CD4-positive, CD25-positive, alpha-beta regulatory T cell (primary cell): Measurements from ENCODE around the gene RDH13. TPM values are rescaled to one million over a fixed set of nuclear protein-coding genes. Genes with fewer than 3 reads are reported as not detected.

ENCODE experiments used
- ATAC-seq, 2 donors: fragments of 150-1000 bp; cut with Tn5 transposase; one replicate each; pipeline ENCODE4 v1.10.0; 2021; ENCODE audit warnings: low read depth in 2 of 2, moderate number of reproducible peaks in 2 of 2, moderate library complexity in 1 of 2
- DNase-seq, 3 donors: peaks; one replicate each; pipeline versions ENCODE4 v3.0.0 to v3.0.0-alpha.2; 2012 to 2022; ENCODE audit warnings: mixed read lengths in 1 of 3
- H3K27ac ChIP-seq: one replicate; pipeline ENCODE4 v1.7.0; 2013; ENCODE audit warnings: mild to moderate bottlenecking, low read length; ENCODE audit not compliant: insufficient read depth, poor library complexity, severe bottlenecking
- H3K27me3 ChIP-seq: one replicate; pipeline ENCODE4 v1.7.0; 2013; ENCODE audit warnings: low read length; ENCODE audit not compliant: control insufficient read depth, insufficient read depth
- H3K36me3 ChIP-seq: one replicate; pipeline ENCODE4 v1.7.0; 2013; ENCODE audit warnings: mild to moderate bottlenecking, low read length, moderate library complexity; ENCODE audit not compliant: control insufficient read depth, insufficient read depth
- H3K4me1 ChIP-seq: 2 replicates; pipeline ENCODE4 v1.7.0; 2013; ENCODE audit warnings: mild to moderate bottlenecking, low read length; ENCODE audit not compliant: insufficient read depth, control insufficient read depth, poor library complexity, severe bottlenecking
- H3K4me3 ChIP-seq: one replicate; pipeline ENCODE4 v1.7.0; 2013; ENCODE audit warnings: low read depth, mild to moderate bottlenecking, low read length, moderate library complexity
- H3K9me3 ChIP-seq, 2 experiments: 1 replicate in 1 of 2; 2 replicates in 1 of 2; pipeline ENCODE4 v1.7.0; 2013; ENCODE audit warnings: low read length in 2 of 2, mild to moderate bottlenecking in 1 of 2, moderate library complexity in 1 of 2; ENCODE audit not compliant: control insufficient read depth in 2 of 2
- H3K27ac Mint-ChIP-seq, 3 donors: one replicate each; pipeline ENCODE4 v1.8.0; 2020 to 2022; ENCODE audit warnings: mild to moderate bottlenecking in 3 of 3, mixed read lengths in 3 of 3, moderate library complexity in 2 of 3
- H3K27me3 Mint-ChIP-seq: one replicate; pipeline ENCODE4 v1.8.0; 2022; ENCODE audit warnings: mild to moderate bottlenecking, mixed read lengths
- H3K36me3 Mint-ChIP-seq: one replicate; pipeline ENCODE4 v1.8.0; 2020; ENCODE audit warnings: mixed read lengths
- H3K4me1 Mint-ChIP-seq, 4 donors: one replicate each; pipeline ENCODE4 v1.8.0; 2020 to 2022; ENCODE audit warnings: mixed read lengths in 4 of 4, mild to moderate bottlenecking in 1 of 4
- H3K4me3 Mint-ChIP-seq, 4 donors: one replicate each; pipeline ENCODE4 v1.8.0; 2020 to 2022; ENCODE audit warnings: mild to moderate bottlenecking in 4 of 4, mixed read lengths in 4 of 4, moderate library complexity in 3 of 4
- H3K9me3 Mint-ChIP-seq, 7 donors: one replicate each; pipeline ENCODE4 v1.8.0; 2020 to 2022; ENCODE audit warnings: mixed read lengths in 7 of 7, mild to moderate bottlenecking in 3 of 7, moderate library complexity in 2 of 7
- polyA plus RNA-seq, 4 donors: library from polyadenylated mRNA; unstranded; fragments of 300-500 nt; fragmentation: Illumina TruSeq; gene quantifications; one replicate each; pipeline ENCODE4 v1.2.3, GENCODE V29; 2021
- total RNA-seq: library from RNA; stranded (reverse); gene quantifications from one replicate; pipeline ENCODE4 v1.2.3, GENCODE V29; 2022

Gene RDH13
- total and polyA plus RNA-seq, 5 donors from 2014 or later = 9.1 to 16.1 (median 14.1) TPM

DNA sequence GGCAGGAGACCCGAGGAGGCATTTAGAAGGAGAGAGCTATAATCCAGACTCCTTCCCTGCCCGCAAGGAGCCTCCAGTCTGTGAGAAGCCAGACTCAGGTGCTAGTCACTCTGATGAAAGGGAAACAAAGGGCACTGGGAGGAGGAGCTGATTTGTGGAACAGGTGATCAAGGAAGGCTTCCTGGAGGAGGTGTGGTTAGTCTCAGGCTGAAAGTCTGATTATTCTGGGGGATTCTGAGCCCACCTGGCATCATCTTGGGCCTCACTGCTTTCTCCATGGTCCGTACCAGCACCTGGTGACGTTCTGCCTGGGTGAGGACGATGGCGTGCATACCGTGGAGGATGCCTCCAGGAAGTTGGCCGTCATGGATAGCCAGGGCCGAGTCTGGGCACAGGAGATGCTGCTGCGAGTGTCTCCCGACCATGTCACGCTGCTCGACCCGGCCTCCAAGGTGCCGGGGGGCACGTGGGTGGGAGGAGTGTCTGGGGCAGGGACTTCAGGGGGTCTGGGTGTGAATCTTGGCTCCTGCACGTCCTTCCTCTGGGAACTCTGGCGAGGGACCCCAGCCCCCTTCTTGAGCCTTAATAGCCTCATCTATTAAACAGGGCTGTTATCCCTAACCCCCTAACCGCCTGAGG lies 16.6 kb upstream of the RDH13 start:
- Mint-ChIP-seq H3K4me3 (peak overlapping the region; percentile 56 to 95 (median 68)), H3K36me3 (no peaks in the 10 kb centered on the region), H3K9me3 (peaks cover 0 to 8% (median 0%) of the 10 kb centered on the region in 7 donors), H3K27ac (no peak overlapping the region), H3K4me1 (peaks cover 0 to 34% (median 15%) of the 10 kb centered on the region in 4 donors), H3K27me3 (peaks cover 67% of the 10 kb centered on the region)
- Histone ChIP-seq H3K4me1 (peaks cover 31% of the 10 kb centered on the region), H3K27me3 (peaks cover 2% of the 10 kb centered on the region), H3K4me3 (no peak overlapping the region), H3K27ac (no peak overlapping the region), H3K9me3 (no peaks in the 10 kb centered on the region), H3K36me3 (no peaks in the 10 kb centered on the region)
- ATAC-seq (no peak), DNase-seq (no peak)

- DNase-seq (no peak), ATAC-seq (no peak)
- H3K4me1 Mint-ChIP-seq = peaks cover 0 to 34% (median 15%) of the 10 kb centered on the region in 4 donors
- H3K4me3 Mint-ChIP-seq = peak overlapping the region in 3 of 4 donors; percentile 56 to 95 (median 71)
- peaks cover 62% of the 10 kb centered on the region for H3K27me3 Mint-ChIP-seq
- H3K27ac Mint-ChIP-seq = no peak overlapping the region
- H3K9me3 ChIP-seq = no peaks in the 10 kb centered on the region
- H3K4me3 ChIP-seq = no peak overlapping the region
- no peaks in the 10 kb centered on the region for H3K36me3 ChIP-seq
- peaks cover 31% of the 10 kb centered on the region for H3K4me1 ChIP-seq
- no peaks in the 10 kb centered on the region for H3K36me3 Mint-ChIP-seq
- H3K27me3 ChIP-seq = peaks cover 2% of the 10 kb centered on the region
- H3K9me3 Mint-ChIP-seq = peaks cover 0 to 6% (median 0%) of the 10 kb centered on the region in 7 donors
- H3K27ac ChIP-seq = no peak overlapping the region
Measured at GRCh38 chr19:55078996-55079395, 16.0 kb upstream of the RDH13 start.

- Mint-ChIP-seq H3K9me3 (peaks cover 0 to 6% (median 0%) of the 10 kb centered on the region in 7 donors), H3K4me3 (peak overlapping the region in 2 of 4 donors; percentile 38 to 69), H3K36me3 (no peaks in the 10 kb centered on the region), H3K27ac (no peak overlapping the region), H3K4me1 (peaks cover 0 to 23% (median 15%) of the 10 kb centered on the region in 4 donors), H3K27me3 (peaks cover 67% of the 10 kb centered on the region)
- Histone ChIP-seq H3K27me3 (no peaks in the 10 kb centered on the region), H3K4me1 (peaks cover 26% of the 10 kb centered on the region), H3K4me3 (no peak overlapping the region), H3K36me3 (no peaks in the 10 kb centered on the region), H3K9me3 (no peaks in the 10 kb centered on the region), H3K27ac (no peak overlapping the region)
- ATAC-seq (no peak), DNase-seq (no peak)
Measured at GRCh38 chr19:55077106-55077505, 14.2 kb upstream of the RDH13 start.

- Mint-ChIP-seq H3K27me3 (peaks cover 70% of the 10 kb centered on the region), H3K4me3 (no peak overlapping the region), H3K4me1 (peaks cover 0 to 16% (median 13%) of the 10 kb centered on the region in 4 donors), H3K9me3 (peaks cover 0 to 6% (median 0%) of the 10 kb centered on the region in 7 donors), H3K27ac (no peak overlapping the region), H3K36me3 (no peaks in the 10 kb centered on the region)
- Histone ChIP-seq H3K4me3 (no peak overlapping the region), H3K36me3 (no peaks in the 10 kb centered on the region), H3K9me3 (no peaks in the 10 kb centered on the region), H3K27ac (no peak overlapping the region), H3K27me3 (no peaks in the 10 kb centered on the region), H3K4me1 (peaks cover 18% of the 10 kb centered on the region)
- DNase-seq = no peak
- ATAC-seq = no peak
Measured at GRCh38 chr19:55076321-55076720, 13.4 kb upstream of the RDH13 start.

DNA sequence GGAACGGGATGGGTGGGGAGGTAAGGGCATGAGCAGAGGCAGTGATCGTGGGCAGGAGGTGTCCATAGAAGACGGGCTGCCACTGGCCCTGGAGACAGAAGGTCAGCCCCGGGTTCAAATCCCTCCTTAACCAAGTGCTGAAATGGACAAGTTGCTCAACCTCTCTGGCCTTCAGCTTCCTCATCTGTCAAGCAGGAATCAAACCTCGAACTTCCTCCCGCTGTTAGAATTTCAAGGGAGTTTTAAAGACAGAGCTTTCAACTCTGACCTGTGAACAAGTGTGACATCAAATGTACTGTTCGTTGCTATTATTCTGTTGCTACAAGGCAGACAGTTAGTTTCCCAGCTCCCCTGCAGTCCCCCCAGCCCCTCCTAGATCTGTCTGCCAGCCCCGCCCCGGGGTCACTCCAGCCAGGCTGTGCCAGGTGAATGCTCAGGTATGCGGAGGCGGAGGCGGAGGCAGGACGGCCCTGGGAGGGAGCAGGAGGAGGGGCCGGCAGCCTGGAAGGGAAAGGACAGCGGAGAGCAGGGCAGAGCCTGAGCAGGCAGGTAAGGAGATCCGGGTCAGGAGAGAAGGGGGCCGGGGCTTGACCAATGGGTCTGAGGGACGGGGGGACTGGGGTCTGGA lies 12.5 kb upstream of the RDH13 start, which contains the start of gene EPS8L1:
TSS of gene EPS8L1 (plus strand) at position 499 of the 628 bp plus-strand sequence. CDS start 576 bp downstream, outside the sequence.
- H3K27ac ChIP-seq = no peak within 1 kb of the TSS
- peaks cover 65% of the 10 kb centered on the region for H3K27me3 Mint-ChIP-seq
- H3K4me1 ChIP-seq = peaks cover 9% of the 10 kb centered on the region
- DNase-seq (no peak), ATAC-seq (no peak)
- H3K36me3 Mint-ChIP-seq = no peaks in the 10 kb centered on the region
- H3K27me3 ChIP-seq = no peaks in the 10 kb centered on the region
- H3K4me3 ChIP-seq = no peak within 1 kb of the TSS
- H3K9me3 ChIP-seq = no peaks in the 10 kb centered on the region
- no peaks in the 10 kb centered on the region for H3K36me3 ChIP-seq
- no peak within 1 kb of the TSS for H3K27ac Mint-ChIP-seq
- peaks cover 0 to 6% (median 0%) of the 10 kb centered on the region in 7 donors for H3K9me3 Mint-ChIP-seq
- H3K4me1 Mint-ChIP-seq = peaks cover 0 to 10% (median 7%) of the 10 kb centered on the region in 4 donors
- H3K4me3 Mint-ChIP-seq = peak within 1 kb of the TSS in 1 of 4 donors; percentile 69

GRCh38 chr19:55071913-55072312 lies 9.0 kb upstream of the RDH13 start:
- Mint-ChIP-seq H3K4me3 (no peak overlapping the region), H3K36me3 (no peaks in the 10 kb centered on the region), H3K27ac (no peak overlapping the region), H3K4me1 (peaks cover 6 to 19% (median 9%) of the 10 kb centered on the region in 4 donors), H3K9me3 (peaks cover 0 to 6% (median 1%) of the 10 kb centered on the region in 7 donors), H3K27me3 (peaks cover 73% of the 10 kb centered on the region)
- DNase-seq (no peak), ATAC-seq (no peak)
- H3K27ac ChIP-seq = no peak overlapping the region
- peaks cover 3 to 8% of the 10 kb centered on the region in 2 experiments for H3K9me3 ChIP-seq
- H3K27me3 ChIP-seq = peaks cover 12% of the 10 kb centered on the region
- H3K4me1 ChIP-seq = peaks cover 8% of the 10 kb centered on the region
- H3K4me3 ChIP-seq = no peak overlapping the region
- no peaks in the 10 kb centered on the region for H3K36me3 ChIP-seq

GRCh38 chr19:55071129-55071502 lies 8.2 kb upstream of the RDH13 start:
- H3K4me3 Mint-ChIP-seq = no peak overlapping the region
- peaks cover 8% of the 10 kb centered on the region for H3K4me1 ChIP-seq
- H3K4me3 ChIP-seq = no peak overlapping the region
- peaks cover 3 to 8% of the 10 kb centered on the region in 2 experiments for H3K9me3 ChIP-seq
- H3K27me3 ChIP-seq = peaks cover 15% of the 10 kb centered on the region
- H3K9me3 Mint-ChIP-seq = peaks cover 0 to 6% (median 2%) of the 10 kb centered on the region in 7 donors
- H3K4me1 Mint-ChIP-seq = peaks cover 6 to 23% (median 9%) of the 10 kb centered on the region in 4 donors
- H3K36me3 ChIP-seq = no peaks in the 10 kb centered on the region
- no peaks in the 10 kb centered on the region for H3K36me3 Mint-ChIP-seq
- DNase-seq (peak in 1 of 3 donors; percentile 70), ATAC-seq (no peak)
- peaks cover 80% of the 10 kb centered on the region for H3K27me3 Mint-ChIP-seq
- H3K27ac Mint-ChIP-seq = no peak overlapping the region
- no peak overlapping the region for H3K27ac ChIP-seq
